Small intestine (tissue), 7 donors: Measurements from ENCODE around the gene TLR8. TPM values are rescaled to one million over a fixed set of nuclear protein-coding genes. Genes with fewer than 3 reads are reported as not detected.

Source experiments
- DNase-seq, 2 donors: peaks; one replicate each; pipeline versions ENCODE4 v3.0.0 to v3.0.0-alpha.2; 2013
- FAIRE-seq: peaks from 2 replicates; lab custom pipeline; 2012; peaks lifted over from hg19 to GRCh38; lab: Jason Lieb, UNC
- H3K27ac ChIP-seq, 3 donors: one replicate each; pipeline ENCODE4 v1.5.1; 2013; ENCODE audit warnings: low read length in 2 of 3, mild to moderate bottlenecking in 2 of 3, control low read depth in 1 of 3, inconsistent platforms in 1 of 3, low read depth in 1 of 3, moderate library complexity in 1 of 3
- H3K27me3 ChIP-seq, 3 donors: one replicate each; pipeline ENCODE4 v1.6.1; 2013; ENCODE audit warnings: low read length in 3 of 3, inconsistent platforms in 1 of 3; ENCODE audit not compliant: control insufficient read depth in 3 of 3, insufficient read depth in 3 of 3
- H3K36me3 ChIP-seq, 3 donors: one replicate each; pipeline ENCODE4 v1.6.1; 2013; ENCODE audit warnings: low read length in 3 of 3, inconsistent platforms in 1 of 3, low read depth in 1 of 3, mild to moderate bottlenecking in 1 of 3, moderate library complexity in 1 of 3; ENCODE audit not compliant: control insufficient read depth in 3 of 3, insufficient read depth in 2 of 3
- H3K4me1 ChIP-seq, 3 donors: one replicate each; pipeline ENCODE4 v1.6.1; 2013; ENCODE audit warnings: low read length in 2 of 3, inconsistent platforms in 1 of 3, low read depth in 1 of 3, mild to moderate bottlenecking in 1 of 3, moderate library complexity in 1 of 3; ENCODE audit not compliant: control insufficient read depth in 3 of 3, insufficient read depth in 2 of 3
- H3K4me3 ChIP-seq, 3 donors: one replicate each; pipeline ENCODE4 v1.5.1; 2013; ENCODE audit warnings: low read length in 3 of 3, control low read depth in 1 of 3, inconsistent platforms in 1 of 3, low read depth in 1 of 3, mild to moderate bottlenecking in 1 of 3, moderate library complexity in 1 of 3
- H3K9me3 ChIP-seq, 2 donors: one replicate each; pipeline ENCODE4 v1.6.1; 2013; ENCODE audit warnings: low read depth in 1 of 2, low read length in 1 of 2; ENCODE audit not compliant: control insufficient read depth in 2 of 2, insufficient read depth in 1 of 2
- WGBS, 3 donors: extraction: QIAGEN DNeasy Blood & Tissue Kit; methylation state at CpG; one replicate each; pipeline ENCODE4 v1.1.7; 2013; 5-methylcytosine and 5-hydroxymethylcytosine counted together
- polyA plus RNA-seq, 4 donors: library from polyadenylated mRNA; stranded (reverse) in 3 of 4; unstranded in 1 of 4; fragments of 200-250 nt in 3 of 4; fragments of 120-200 nt in 1 of 4; gene quantifications; one replicate each; pipeline versions ENCODE4 v1.2.1 to v1.2.3, GENCODE V29; 2013
- donor health status: healthy with polysubstance abuse.
- donor health status: control.
- donor health status: control.
- donor health status: Bipolar disorder and iron deficiency.
- donor health status: healthy.

TLR8 gene
- polyA plus RNA-seq, 4 donors, result 0.22 to 0.73 (median 0.49) TPM

DNA sequence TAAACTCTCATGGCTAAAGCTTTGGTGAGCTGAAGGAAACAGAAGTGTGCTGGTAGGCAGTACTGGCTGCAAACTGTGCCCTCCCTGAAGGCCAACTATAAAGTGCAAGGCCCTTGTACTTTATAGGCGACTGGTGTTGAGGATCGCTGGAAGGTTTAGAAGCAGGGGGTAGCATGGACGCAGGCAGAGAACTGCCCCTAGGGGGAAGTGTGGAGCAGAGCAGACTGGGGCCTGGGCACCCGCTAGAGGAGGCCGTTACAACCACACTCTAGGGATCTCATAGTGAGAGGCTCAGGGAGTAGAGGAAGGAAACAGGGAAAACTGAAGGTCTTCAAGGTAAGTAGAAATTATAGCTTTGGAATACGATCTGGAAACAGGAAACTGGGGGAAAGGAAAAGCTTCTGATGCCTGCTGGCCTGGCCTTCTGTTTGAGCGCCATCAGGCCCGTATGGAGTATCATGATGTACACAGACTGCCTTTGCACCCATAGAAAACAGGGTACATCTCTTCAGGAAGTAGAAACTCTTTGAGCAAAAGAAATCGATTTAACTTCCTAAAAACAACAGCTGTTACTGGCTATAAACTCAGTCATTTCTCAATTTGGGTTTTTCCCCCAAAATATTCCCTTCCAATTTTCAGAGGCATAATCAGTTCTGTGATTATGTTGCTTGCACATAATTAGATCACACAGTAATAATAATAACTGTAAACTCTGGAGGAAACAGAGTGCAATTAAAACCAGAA is 44.6 kb downstream of the TLR8 start:
- no peaks in the 10 kb centered on the region for H3K9me3 ChIP-seq
- DNase-seq, result peak; percentile 39 to 45
- H3K4me1 ChIP-seq, result peaks cover 0 to 13% (median 6%) of the 10 kb centered on the region in 3 donors
- H3K4me3 ChIP-seq, result no peak overlapping the region
- 56 to 69% (median 57%) methylated on average over 8 to 9 of the region's 9 CpGs for WGBS, 3 donors
- FAIRE-seq, result no peak
- no peaks in the 10 kb centered on the region for H3K27me3 ChIP-seq
- H3K27ac ChIP-seq, result peak overlapping the region; percentile 37 to 86 (median 61)
- H3K36me3 ChIP-seq, result no peaks in the 10 kb centered on the region

DNA sequence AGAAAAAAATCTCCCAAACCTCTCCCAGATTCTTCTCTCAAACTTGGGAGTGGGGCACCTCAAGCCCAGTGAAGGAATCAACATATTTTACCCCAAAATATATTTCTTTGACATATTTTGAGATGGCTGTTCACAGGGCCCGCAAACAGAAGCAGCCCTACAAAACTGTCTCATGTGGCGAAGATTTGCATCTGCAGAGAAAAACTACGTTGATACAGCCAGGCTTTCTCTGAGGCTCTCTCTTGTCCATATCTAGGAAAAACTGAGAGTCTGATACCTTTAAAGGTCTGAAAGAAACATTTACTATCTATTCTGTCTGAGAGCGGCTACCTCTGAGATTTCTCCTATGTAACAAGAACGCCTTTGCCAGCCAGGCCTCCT is 45.2 kb downstream of the TLR8 start:
- no peak overlapping the region for H3K4me3 ChIP-seq
- H3K9me3 ChIP-seq, result no peaks in the 10 kb centered on the region
- H3K27me3 ChIP-seq, result no peaks in the 10 kb centered on the region
- FAIRE-seq (no peak), DNase-seq (no peak)
- peaks cover 0 to 19% (median 6%) of the 10 kb centered on the region in 3 donors for H3K4me1 ChIP-seq
- no peaks in the 10 kb centered on the region for H3K36me3 ChIP-seq
- H3K27ac ChIP-seq, result peak overlapping the region in 1 of 3 donors; percentile 61
- 74 to 91% (median 75%) methylated on average over 5 of the region's 5 CpGs for WGBS, 3 donors

DNA sequence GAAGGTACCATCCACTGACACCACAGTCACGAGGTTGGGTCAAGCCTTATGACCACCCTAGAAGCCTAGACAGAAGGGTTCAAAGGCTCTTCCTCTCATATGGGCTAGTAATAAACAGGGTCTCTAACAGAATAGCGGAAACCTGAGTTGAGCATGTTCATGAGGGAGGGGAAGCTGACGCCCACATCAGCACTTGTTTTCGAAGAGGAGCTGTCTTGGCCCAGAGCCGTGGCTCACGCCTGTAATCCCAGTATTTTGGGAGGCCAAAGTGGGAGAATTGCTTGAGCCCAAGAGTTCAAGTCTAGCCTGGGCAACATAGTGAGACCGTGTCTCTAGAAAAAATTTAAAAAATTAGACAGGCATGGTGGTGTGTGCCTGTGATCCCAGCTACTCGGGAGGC is 47.0 kb downstream of the TLR8 start:
- WGBS, 3 donors, result 80 to 92% (median 81%) methylated on average over 8 of the region's 8 CpGs
- H3K9me3 ChIP-seq, result no peaks in the 10 kb centered on the region
- H3K4me3 ChIP-seq, result no peak overlapping the region
- peaks cover 0 to 15% (median 0%) of the 10 kb centered on the region in 3 donors for H3K4me1 ChIP-seq
- FAIRE-seq (no peak), DNase-seq (no peak)
- no peaks in the 10 kb centered on the region for H3K27me3 ChIP-seq
- peak overlapping the region in 1 of 3 donors; percentile 81 for H3K27ac ChIP-seq
- H3K36me3 ChIP-seq, result no peaks in the 10 kb centered on the region

DNA sequence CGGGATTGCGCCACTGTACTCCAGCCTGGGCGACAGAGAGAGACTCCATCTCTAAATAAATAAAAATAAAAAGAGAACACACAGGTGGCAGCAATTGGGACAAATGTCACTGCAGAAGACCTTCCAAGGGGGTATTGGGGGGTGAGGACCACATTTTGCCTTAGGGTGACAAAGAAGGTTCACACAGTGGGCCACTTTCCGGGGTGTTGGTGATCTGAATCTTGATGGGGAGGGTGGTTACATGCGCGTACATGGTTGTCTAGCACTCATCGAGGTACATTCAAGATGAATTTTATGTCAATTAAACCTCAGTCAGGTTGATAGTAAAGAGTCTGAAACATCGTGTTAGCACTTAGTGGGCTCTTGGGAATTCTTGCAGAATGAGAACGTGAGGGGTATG is 48.0 kb downstream of the TLR8 start:
- Histone ChIP-seq H3K4me1 (peaks cover 0 to 15% (median 0%) of the 10 kb centered on the region in 3 donors), H3K9me3 (no peaks in the 10 kb centered on the region), H3K36me3 (no peaks in the 10 kb centered on the region), H3K27ac (peak overlapping the region in 1 of 3 donors; percentile 89), H3K27me3 (no peaks in the 10 kb centered on the region), H3K4me3 (no peak overlapping the region)
- DNase-seq (no peak), FAIRE-seq (no peak)
- 80 to 89% (median 82%) methylated on average over 9 of the region's 9 CpGs for WGBS, 3 donors

DNA sequence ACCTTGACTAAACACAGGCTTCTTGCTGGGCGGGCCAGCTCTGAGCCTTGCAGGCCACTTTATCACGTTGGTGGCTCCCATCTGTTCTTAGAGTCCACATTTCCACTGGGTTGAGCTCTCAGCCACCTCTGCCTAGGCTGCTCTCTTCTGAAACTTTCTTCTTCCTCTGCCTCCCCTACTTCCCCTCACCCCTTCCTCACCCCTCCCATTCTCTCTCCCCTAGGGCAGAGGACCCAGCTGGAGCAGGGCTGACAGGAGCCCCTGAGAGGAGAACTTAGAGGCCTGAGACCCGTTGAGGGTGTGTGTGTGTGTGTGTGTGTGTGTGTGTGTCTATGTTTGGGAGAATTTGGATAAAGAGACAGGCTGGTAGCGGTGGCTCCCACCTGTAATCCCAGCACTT is 48.6 kb downstream of the TLR8 start:
- Histone ChIP-seq H3K27me3 (no peaks in the 10 kb centered on the region), H3K4me3 (no peak overlapping the region), H3K4me1 (peaks cover 0 to 15% (median 0%) of the 10 kb centered on the region in 3 donors), H3K9me3 (no peaks in the 10 kb centered on the region), H3K27ac (peak overlapping the region in 1 of 3 donors; percentile 89), H3K36me3 (no peaks in the 10 kb centered on the region)
- no peak for DNase-seq
- 43 to 76% (median 66%) methylated on average over 4 of the region's 4 CpGs for WGBS, 3 donors
- FAIRE-seq, result no peak

DNA sequence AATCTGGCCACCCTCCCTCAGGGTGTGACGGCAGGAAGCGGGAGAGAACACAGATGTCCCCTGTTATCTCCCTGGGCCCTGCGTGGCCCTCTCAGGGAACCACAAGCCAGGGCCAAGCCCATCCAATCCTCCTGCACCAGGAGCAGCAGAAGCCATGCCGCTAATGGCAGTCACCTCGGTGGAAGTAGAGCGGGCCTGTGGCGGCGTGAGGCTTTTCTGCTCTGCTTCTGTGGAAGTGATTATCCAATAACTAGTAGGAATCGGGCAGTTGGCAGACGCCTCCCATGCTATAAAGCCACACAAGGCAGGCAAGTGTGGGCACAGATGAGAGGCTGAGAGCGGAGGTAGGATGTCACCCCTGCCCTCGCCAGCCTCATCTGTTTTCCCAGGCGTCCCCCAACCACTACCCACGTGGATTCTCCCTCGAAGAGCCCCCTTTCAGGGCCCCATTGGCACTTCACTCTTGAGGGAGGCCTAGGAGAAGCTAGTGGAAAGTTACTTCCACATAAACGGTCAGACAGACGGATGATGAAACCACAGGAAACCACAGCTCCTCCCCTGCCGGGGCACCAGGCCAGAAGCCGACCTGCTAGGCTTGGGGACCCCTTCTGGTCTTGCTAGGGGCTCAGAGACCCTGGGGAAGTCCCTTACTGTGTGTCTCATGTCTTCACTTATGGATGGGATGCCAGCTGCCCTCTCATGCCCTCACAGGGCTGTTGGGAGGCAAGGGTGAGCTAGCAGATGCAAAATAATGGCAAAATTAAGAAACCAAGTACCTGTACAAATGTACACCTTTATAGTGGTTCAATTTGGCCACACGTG is 49.7 kb downstream of the TLR8 start:
- Histone ChIP-seq H3K9me3 (no peaks in the 10 kb centered on the region), H3K27me3 (no peaks in the 10 kb centered on the region), H3K4me1 (peaks cover 0 to 12% (median 0%) of the 10 kb centered on the region in 3 donors), H3K36me3 (no peaks in the 10 kb centered on the region), H3K27ac (peak overlapping the region; percentile 66 to 96 (median 71)), H3K4me3 (no peak overlapping the region)
- FAIRE-seq, result no peak
- WGBS, 3 donors, result 49 to 67% (median 54%) methylated on average over 20 of the region's 20 CpGs
- DNase-seq, result peak in 1 of 2 donors; percentile 29

DNA sequence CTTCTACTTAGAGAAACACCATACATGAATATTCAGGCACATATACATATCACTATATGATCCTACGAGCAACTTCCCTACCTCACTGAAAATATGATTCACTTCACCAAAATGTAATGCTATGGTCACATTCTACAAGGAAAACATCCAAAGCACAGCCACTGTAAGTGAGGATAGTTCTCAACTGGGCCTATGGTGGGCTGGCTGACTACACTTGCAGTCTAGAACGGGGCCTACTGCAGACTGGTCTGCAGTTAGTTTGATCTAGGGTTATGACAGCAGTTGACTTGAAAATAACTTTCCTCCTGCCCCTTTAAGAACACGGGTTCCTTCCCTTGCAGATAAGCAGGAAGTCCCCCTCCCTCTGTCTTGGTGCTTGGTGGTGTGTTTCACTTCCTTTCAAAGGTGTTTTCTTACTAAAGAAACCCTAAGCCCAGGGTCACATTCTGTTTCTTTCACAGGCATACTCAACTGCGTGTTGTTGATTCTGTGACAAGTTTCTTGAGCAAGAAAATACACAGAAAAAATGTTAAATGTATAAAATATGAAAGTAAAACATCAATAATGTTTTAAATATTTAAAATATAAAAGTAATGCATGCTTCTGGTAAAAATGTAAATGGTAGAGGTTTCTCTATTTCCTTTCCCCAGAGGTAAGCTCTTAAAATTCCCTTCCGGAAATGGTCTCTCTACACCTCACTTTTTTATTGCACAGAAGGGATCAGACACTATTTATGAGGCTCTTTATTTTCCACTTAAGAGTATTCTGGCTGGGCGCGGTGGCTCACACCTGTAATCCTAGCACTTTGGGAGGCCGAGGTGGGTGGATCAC is 50.5 kb downstream of the TLR8 start:
- DNase-seq (peak; percentile 53 to 54), FAIRE-seq (peak; percentile 84)
- no peak overlapping the region for H3K4me3 ChIP-seq
- H3K27ac ChIP-seq, result peak overlapping the region; percentile 35 to 96 (median 66)
- no peaks in the 10 kb centered on the region for H3K27me3 ChIP-seq
- H3K9me3 ChIP-seq, result peaks cover 0 to under 1% of the 10 kb centered on the region in 2 donors
- 51 to 65% (median 53%) methylated on average over 8 of the region's 8 CpGs for WGBS, 3 donors
- H3K4me1 ChIP-seq, result peaks cover 0 to 12% (median 0%) of the 10 kb centered on the region in 3 donors
- no peaks in the 10 kb centered on the region for H3K36me3 ChIP-seq

DNA sequence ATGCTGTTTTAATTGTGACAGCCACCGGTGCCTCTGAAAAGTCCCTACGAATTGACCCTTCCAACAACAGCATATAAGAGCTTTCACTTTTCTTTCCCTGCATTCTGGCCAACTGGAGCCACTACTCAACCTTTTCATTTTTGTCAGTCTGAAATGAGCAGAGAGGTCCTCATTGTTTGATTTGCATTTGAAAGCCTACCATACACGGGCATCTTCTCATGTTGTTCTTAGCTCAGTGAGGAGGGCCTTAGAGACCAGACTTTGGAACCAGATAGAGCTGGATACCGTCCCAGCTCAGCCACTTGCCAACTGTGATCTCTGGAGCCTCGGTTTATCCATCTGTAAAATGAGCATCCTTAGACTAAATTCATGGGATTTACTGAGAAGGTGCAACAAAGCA is 51.6 kb downstream of the TLR8 start:
- whole genome bisulfite sequencing, 3 donors, result 39 to 60% (median 47%) methylated on average over 5 of the region's 5 CpGs
- DNase-seq, result no peak
- H3K4me3 ChIP-seq, result no peak overlapping the region
- peak overlapping the region in 2 of 3 donors; percentile 23 to 74 for H3K27ac ChIP-seq
- H3K36me3 ChIP-seq, result no peaks in the 10 kb centered on the region
- peaks cover 0 to 12% (median 0%) of the 10 kb centered on the region in 3 donors for H3K4me1 ChIP-seq
- peaks cover 0 to 5% of the 10 kb centered on the region in 2 donors for H3K9me3 ChIP-seq
- no peak for FAIRE-seq
- no peaks in the 10 kb centered on the region for H3K27me3 ChIP-seq
